ENCODE data around the gene GPC2. TPM values are rescaled to one million over a fixed set of nuclear protein-coding genes. Genes with fewer than 3 reads are reported as not detected.

The GPC2 gene
- total RNA-seq, 1 experiment from 2014 or later = 45.2 TPM

- Histone ChIP-seq H3K9ac (ENCODE audit: extremely low read depth, insufficient read length, low read length) (no peak overlapping the region), H3T11ph (ENCODE audit: low read length) (no peak overlapping the region), H3K27me3 (ENCODE audit: insufficient read depth, low read length) (no peaks in the 10 kb centered on the region; the same call in 1 of the 2 replicates), H3K9me3 (ENCODE audit: control insufficient read depth, low read depth, low read length) (no peaks in the 10 kb centered on the region), H3K23me2 (ENCODE audit: insufficient read length, low read depth, low read length, poor library complexity, severe bottlenecking) (peaks cover 9% of the 10 kb centered on the region), H2BK15ac (ENCODE audit: low read depth, low read length) (no peak overlapping the region), H3K4me2 (ENCODE audit: insufficient read depth, insufficient read length, low read length) (no peak overlapping the region), H2BK5ac (ENCODE audit: insufficient read length, low read length) (no peak overlapping the region), H3K23ac (ENCODE audit: insufficient read length, low read depth, low read length) (no peak overlapping the region), H2BK12ac (ENCODE audit: insufficient read length, low read depth, low read length) (no peak overlapping the region), H4K20me1 (ENCODE audit: control insufficient read depth, insufficient read depth, insufficient read length) (no peaks in the 10 kb centered on the region), H3K4ac (ENCODE audit: low read depth, low read length) (no peak overlapping the region), H3K4me1 (ENCODE audit: insufficient read depth, low read length) (peaks cover 2% of the 10 kb centered on the region; the same call in 1 of the 2 replicates), H3K14ac (ENCODE audit: insufficient read depth, low read length) (no peak overlapping the region), H2BK20ac (ENCODE audit: low read depth, low read length, poor library complexity, severe bottlenecking) (no peak overlapping the region), H3K79me2 (ENCODE audit: insufficient read depth, low read length) (no peaks in the 10 kb centered on the region; the same call in 1 of the 2 replicates), H3K18ac (ENCODE audit: insufficient read length, low read depth, low read length) (no peak overlapping the region), H2AK5ac (ENCODE audit: insufficient read length, low read length) (no peak overlapping the region), H4K91ac (ENCODE audit: insufficient read length, low read depth, low read length) (no peak overlapping the region), H3K56ac (ENCODE audit: insufficient read length, low read depth, low read length) (no peak overlapping the region), H4K5ac (ENCODE audit: insufficient read length, low read depth, low read length) (no peak overlapping the region), H3K79me1 (ENCODE audit: insufficient read depth, low read depth, low read length, poor library complexity, severe bottlenecking) (no peaks in the 10 kb centered on the region), H2AFZ (ENCODE audit: low read length) (no peak overlapping the region), H3K27ac (ENCODE audit: insufficient read length, low read depth, low read length) (no peak overlapping the region), H2BK120ac (ENCODE audit: low read depth, low read length, poor library complexity, severe bottlenecking) (no peak overlapping the region), H4K8ac (replicated peaks; ENCODE audit: insufficient read length, low read depth, low read length) (no peak overlapping the region)
- Mint-ChIP-seq H3K9me3 (no peaks in the 10 kb centered on the region), H3K27ac (no peak overlapping the region; a peak in 2 of 7 replicates), H3K4me1 (peaks cover 23 to 30% of the 10 kb centered on the region in 2 experiments), H3K36me3 (ENCODE audit: insufficient read depth in 1 of 3, low read depth in 3 of 3) (peaks cover 26 to 31% (median 28%) of the 10 kb centered on the region in 3 experiments; a peak in 6 of 7 replicates), H3K4me3 (peak overlapping the region; percentile 37 to 77), H3K27me3 (ENCODE audit: low read depth) (peaks cover 31% of the 10 kb centered on the region)
- WGBS (ENCODE audit: extremely low coverage, insufficient read length, low lambda C conversion rate) = no CpG with 5 or more reads among the region's 14 CpGs
- DNase-seq = no peak
- TF ChIP-seq, protein P1, sequence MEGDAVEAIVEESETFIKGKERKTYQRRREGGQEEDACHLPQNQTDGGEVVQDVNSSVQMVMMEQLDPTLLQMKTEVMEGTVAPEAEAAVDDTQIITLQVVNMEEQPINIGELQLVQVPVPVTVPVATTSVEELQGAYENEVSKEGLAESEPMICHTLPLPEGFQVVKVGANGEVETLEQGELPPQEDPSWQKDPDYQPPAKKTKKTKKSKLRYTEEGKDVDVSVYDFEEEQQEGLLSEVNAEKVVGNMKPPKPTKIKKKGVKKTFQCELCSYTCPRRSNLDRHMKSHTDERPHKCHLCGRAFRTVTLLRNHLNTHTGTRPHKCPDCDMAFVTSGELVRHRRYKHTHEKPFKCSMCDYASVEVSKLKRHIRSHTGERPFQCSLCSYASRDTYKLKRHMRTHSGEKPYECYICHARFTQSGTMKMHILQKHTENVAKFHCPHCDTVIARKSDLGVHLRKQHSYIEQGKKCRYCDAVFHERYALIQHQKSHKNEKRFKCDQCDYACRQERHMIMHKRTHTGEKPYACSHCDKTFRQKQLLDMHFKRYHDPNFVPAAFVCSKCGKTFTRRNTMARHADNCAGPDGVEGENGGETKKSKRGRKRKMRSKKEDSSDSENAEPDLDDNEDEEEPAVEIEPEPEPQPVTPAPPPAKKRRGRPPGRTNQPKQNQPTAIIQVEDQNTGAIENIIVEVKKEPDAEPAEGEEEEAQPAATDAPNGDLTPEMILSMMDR (conservative IDR thresholded peaks at IDR 0.05) = no peak
These were observed 1.8 kb downstream of the GPC2 start for GRCh38 chr7:100175296-100175935.

Data from H9 (cell line).